ENCODE data around the gene EML2.

The EML2 gene

GRCh38 chr19:45630463-45630862 lies 8.7 kb downstream of the EML2 start:
- Histone ChIP-seq H3K4me1 (ENCODE audit: control insufficient read depth, insufficient read depth, low read length) (peaks cover 13% of the 10 kb centered on the region), H3K4me3 (ENCODE audit: low read depth, low read length) (no peak overlapping the region), H3K9me3 (ENCODE audit: control insufficient read depth, insufficient read depth, low read depth, low read length) (no peaks in the 10 kb centered on the region), H3K36me3 (ENCODE audit: control insufficient read depth in 2 of 2, insufficient read depth in 1 of 2, low read length in 2 of 2) (peaks cover 19 to 30% of the 10 kb centered on the region in 2 experiments; a peak in 2 of 3 replicates), H3K27ac (ENCODE audit: extremely low read depth, low read depth, low read length) (no peak overlapping the region)
- ChIA-PET POLR2A (interaction anchor here (0.8 to 3.5 kb wide), 8 partner anchors 11 to 272 kb away, joined by 3 to 38 read pairs (median 5); partner anchors contain the start of gene MYPOP), CTCF (interaction anchor here (0.5 to 4.0 kb wide), 4 partner anchors 11 to 152 kb away, joined by 3 to 52 read pairs (median 5); partner anchors contain the start of gene EML2)
- peak; percentile 93 for TF ChIP-seq INSM2 (tag by site-specific recombination; IDR thresholded peaks at IDR 0.05)
- TF ChIP-seq ZNF510 (tag by site-specific recombination; IDR thresholded peaks at IDR 0.05; ENCODE audit: insufficient replicate concordance) = no peak
- TF ChIP-seq ZFHX2 (tag by site-specific recombination; conservative IDR thresholded peaks at IDR 0.05) = no peak
- TF ChIP-seq ZBTB21 (tag by site-specific recombination; IDR thresholded peaks at IDR 0.05) = peak; percentile 39; the same call in 1 of the 2 replicates
- TF ChIP-seq GLI4 (tag by site-specific recombination; IDR thresholded peaks at IDR 0.05) = no peak
- no peak for TF ChIP-seq ZNF596 (tag by site-specific recombination; IDR thresholded peaks at IDR 0.05)
- TF ChIP-seq TCF7L2 (IDR thresholded peaks at IDR 0.05; ENCODE audit: borderline replicate concordance, low read depth, low read length) = no peak
- peak; percentile 90 for TF ChIP-seq ZNF660 (tag by site-specific recombination; IDR thresholded peaks at IDR 0.05)
- TF ChIP-seq ZNF140 (tag by site-specific recombination; IDR thresholded peaks at IDR 0.05) = no peak
- no peak; the same call in 1 of the 2 replicates for TF ChIP-seq ZNF184 (tag by site-specific recombination; IDR thresholded peaks at IDR 0.05)
- TF ChIP-seq ZNF354C (tag by site-specific recombination; IDR thresholded peaks at IDR 0.05; ENCODE audit: borderline replicate concordance, low read depth) = no peak
- no peak for TF ChIP-seq ZNF544 (tag by site-specific recombination; IDR thresholded peaks at IDR 0.05)
- TF ChIP-seq SALL2 (tag by site-specific recombination; IDR thresholded peaks at IDR 0.05; ENCODE audit: borderline replicate concordance) = no peak
- TF ChIP-seq ZBTB48 (tag by site-specific recombination; IDR thresholded peaks at IDR 0.05) = peak; percentile 16; the same call in 1 of the 2 replicates
- no peak for TF ChIP-seq ZNF488 (tag by site-specific recombination; IDR thresholded peaks at IDR 0.05)
- TF ChIP-seq AEBP2 (tag by site-specific recombination; IDR thresholded peaks at IDR 0.05; ENCODE audit: borderline replicate concordance) = no peak
- TF ChIP-seq ZNF398 (tag by site-specific recombination; IDR thresholded peaks at IDR 0.05) = no peak
- TF ChIP-seq ZNF302 (tag by site-specific recombination; IDR thresholded peaks at IDR 0.05; ENCODE audit: low read depth) = no peak
- peak; percentile 88 for TF ChIP-seq SP7 (tag by site-specific recombination; IDR thresholded peaks at IDR 0.05)
- TF ChIP-seq SETDB1 (IDR thresholded peaks at IDR 0.05; ENCODE audit: insufficient read length, low read length) = no peak
- TF ChIP-seq ZNF701 (tag by site-specific recombination; IDR thresholded peaks at IDR 0.05) = no peak
- TF ChIP-seq REPIN1 (tag by site-specific recombination; IDR thresholded peaks at IDR 0.05; ENCODE audit: low read depth) = no peak
- no peak for TF ChIP-seq ZNF658 (tag by site-specific recombination; IDR thresholded peaks at IDR 0.05)
- TF ChIP-seq MZF1 (tag by site-specific recombination; IDR thresholded peaks at IDR 0.05; ENCODE audit: borderline replicate concordance) = no peak
- TF ChIP-seq HIC1 (tag by site-specific recombination; IDR thresholded peaks at IDR 0.05) = peak; percentile 79
- no peak for TF ChIP-seq TSHZ1 (tag by site-specific recombination; IDR thresholded peaks at IDR 0.05; ENCODE audit: borderline replicate concordance)
